ENCODE data around the gene CEMIP2.
"Not testable (repeated sequence)": the region's sequence is repeated elsewhere in the genome, so short reads cannot be mapped to it uniquely, and the experiment has no call there.

The CEMIP2 gene, protein sequence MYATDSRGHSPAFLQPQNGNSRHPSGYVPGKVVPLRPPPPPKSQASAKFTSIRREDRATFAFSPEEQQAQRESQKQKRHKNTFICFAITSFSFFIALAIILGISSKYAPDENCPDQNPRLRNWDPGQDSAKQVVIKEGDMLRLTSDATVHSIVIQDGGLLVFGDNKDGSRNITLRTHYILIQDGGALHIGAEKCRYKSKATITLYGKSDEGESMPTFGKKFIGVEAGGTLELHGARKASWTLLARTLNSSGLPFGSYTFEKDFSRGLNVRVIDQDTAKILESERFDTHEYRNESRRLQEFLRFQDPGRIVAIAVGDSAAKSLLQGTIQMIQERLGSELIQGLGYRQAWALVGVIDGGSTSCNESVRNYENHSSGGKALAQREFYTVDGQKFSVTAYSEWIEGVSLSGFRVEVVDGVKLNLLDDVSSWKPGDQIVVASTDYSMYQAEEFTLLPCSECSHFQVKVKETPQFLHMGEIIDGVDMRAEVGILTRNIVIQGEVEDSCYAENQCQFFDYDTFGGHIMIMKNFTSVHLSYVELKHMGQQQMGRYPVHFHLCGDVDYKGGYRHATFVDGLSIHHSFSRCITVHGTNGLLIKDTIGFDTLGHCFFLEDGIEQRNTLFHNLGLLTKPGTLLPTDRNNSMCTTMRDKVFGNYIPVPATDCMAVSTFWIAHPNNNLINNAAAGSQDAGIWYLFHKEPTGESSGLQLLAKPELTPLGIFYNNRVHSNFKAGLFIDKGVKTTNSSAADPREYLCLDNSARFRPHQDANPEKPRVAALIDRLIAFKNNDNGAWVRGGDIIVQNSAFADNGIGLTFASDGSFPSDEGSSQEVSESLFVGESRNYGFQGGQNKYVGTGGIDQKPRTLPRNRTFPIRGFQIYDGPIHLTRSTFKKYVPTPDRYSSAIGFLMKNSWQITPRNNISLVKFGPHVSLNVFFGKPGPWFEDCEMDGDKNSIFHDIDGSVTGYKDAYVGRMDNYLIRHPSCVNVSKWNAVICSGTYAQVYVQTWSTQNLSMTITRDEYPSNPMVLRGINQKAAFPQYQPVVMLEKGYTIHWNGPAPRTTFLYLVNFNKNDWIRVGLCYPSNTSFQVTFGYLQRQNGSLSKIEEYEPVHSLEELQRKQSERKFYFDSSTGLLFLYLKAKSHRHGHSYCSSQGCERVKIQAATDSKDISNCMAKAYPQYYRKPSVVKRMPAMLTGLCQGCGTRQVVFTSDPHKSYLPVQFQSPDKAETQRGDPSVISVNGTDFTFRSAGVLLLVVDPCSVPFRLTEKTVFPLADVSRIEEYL (N-terminal part only)

GRCh38 chr9:71768388-71769174 lies at the start of gene CEMIP2:
CEMIP2 (minus strand) TSS chr9:71768513; CDS start chr9:71750373, 18,140 bp downstream.
- DNase-seq: peak; percentile 1 to 73

GRCh38 chr9:71816916-71817451 lies 48.7 kb upstream of the CEMIP2 start:
- DNase-seq: no peak

DNA sequence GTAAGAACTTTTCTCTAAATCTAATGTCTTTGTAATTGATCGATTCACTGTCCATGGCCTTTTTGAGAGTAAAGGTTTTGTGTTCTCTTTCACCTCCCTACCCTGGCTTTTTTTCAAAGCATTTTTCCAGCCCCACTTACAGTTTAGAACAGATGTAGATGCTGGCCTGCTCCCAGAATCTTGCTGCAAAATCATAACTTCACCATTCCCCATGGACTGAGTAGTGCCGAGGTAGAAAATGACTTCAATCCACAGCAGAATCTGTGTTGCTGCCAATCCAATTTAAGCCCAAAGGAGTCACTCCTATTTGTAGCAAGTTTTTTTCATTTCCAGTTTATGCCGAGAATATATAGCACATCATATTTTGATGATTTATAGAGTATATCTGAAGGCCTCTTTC lies 46.5 kb upstream of the CEMIP2 start:
- DNase-seq: peak in 1 of 2 experiments; percentile 70

- DNase-seq: no peak
Measured at GRCh38 chr9:71814226-71814625, 45.9 kb upstream of the CEMIP2 start.

DNA sequence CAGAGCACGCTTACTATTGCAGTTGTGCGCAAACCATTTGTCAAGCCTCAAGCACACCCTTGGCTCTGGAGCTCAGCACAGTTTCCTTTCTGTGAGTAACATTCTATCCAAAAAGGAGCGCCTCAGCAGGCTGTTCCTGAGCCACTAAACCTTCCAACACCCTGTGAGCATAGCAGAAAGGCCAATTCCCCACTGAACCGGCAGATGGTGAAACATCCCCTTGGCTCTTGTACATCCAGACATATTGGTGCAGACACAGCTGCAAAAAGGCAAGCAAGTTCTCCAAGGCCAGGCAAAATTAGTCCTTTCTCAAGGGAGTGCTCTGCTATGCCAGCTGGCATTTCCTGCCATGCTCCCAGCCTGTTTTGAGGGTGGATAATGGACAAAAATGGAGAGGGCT lies 44.1 kb upstream of the CEMIP2 start:
- peak; percentile 70 to 88 for DNase-seq

- no peak for DNase-seq
Measured at GRCh38 chr9:71808068-71808467, 39.8 kb upstream of the CEMIP2 start.

DNA sequence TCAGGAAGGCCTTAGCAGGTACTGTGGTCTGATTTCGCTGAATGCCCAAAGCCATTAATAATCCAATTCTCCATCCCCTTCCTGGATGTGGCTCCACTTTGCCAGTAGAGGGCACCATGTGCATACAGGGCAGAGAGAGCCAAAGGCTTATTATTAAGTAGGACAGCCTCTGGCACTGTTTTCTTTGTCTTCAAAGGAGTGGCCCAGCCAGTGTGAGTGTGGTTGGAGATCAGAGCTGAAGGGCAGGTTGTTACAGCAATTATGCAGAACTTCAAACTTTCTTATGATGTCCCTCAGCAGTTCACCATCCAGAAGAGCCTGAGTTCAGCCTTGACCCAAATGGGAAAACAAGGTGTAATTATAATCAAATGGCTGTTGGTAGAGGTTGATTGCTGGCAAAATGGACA lies 38.6 kb upstream of the CEMIP2 start:
- DNase-seq: peak in 1 of 2 experiments; percentile 69

DNA sequence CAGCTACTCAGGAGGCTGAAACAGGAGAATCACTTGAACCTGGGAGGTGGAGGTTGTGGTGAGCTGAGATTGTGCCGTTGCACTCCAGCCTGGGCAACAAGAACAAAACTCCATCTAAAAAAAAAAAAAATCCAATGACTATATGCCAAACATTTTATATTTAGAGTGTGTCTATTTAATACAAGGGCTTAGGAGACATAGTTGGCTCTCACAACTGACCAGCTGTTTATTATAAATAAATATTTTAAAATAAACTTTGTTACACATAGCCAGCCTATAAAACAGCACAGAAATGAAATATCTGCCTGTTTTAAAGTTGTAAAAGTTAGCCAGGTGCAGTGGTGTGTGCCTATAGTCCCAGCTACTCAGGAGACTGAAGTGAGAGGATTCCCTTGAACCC lies 36.8 kb upstream of the CEMIP2 start:
- not testable (repeated sequence) for DNase-seq

GRCh38 chr9:71801826-71802225 lies 33.5 kb upstream of the CEMIP2 start:
- DNase-seq: no peak

- DNase-seq: no peak
Measured at GRCh38 chr9:71797266-71797665, 29.0 kb upstream of the CEMIP2 start.

- DNase-seq: no peak
Measured at GRCh38 chr9:71796100-71796767, 27.9 kb upstream of the CEMIP2 start.

DNA sequence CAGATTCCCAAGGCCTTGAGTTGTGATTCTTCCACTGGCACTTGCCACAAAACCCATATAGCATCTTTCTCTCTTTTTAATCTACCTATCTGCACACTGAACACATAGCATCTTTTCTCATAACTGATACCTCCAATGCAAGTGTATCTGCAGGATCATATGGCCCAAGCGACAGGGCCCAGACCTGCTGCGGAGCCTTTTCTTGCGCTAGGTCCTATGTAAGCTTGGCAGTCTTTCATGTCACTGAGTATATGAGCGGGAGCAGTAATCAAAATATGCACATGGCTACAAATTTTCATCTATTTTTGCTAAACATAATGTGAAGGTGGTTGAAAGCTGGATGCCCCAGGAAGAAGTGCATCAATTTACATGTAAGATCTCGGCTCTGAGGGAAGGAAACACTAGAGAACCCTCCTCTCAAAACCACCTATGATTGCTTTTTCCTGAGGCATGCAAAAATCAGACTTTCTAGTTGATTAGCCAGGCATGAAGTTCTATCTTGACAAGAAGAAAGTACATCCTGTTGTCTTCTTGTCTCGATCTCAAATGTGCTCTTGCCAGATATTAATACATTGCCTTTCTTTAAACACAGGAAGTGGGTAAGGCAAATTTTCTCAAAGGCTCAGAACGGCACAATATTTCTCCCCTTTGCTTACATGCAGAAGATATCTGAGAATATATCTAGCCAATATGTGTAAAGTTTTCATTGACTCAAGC lies 26.9 kb upstream of the CEMIP2 start:
- DNase-seq: no peak

DNA sequence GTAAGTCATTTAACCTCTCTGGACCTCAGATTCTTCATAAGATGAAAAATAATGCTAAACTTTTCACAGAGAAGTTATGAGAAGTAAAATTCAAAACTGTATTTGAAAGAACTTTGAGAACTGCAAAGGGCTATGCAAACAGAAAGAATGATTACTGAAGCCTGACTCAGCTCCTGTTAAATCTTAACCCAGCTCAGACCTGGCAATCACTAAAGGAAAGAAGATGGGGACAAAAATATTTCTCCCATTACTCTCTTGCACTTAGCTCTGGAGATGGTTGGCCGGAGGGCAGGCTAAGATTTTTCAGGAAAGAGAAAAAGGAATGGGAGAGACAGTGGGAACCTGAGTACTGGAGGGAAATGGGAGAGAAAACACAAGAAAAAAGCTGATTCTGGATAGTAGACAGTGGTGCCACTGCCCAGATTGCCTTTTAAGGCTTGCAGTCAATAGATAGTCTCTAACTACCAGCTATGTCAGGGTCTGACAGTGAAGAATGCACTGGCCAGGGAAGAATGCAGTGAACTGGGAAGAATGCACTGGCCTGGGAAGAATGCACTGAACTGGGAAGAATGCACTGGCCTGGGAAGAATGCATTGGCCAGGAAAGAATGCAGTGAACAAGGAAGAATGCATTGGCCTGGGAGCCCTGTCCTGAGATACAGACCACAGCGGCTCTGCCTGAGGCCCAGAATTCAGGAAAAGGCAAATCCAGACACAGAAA lies 25.2 kb upstream of the CEMIP2 start:
- no peak for DNase-seq

GRCh38 chr9:71791875-71792274 lies 23.6 kb upstream of the CEMIP2 start:
- no peak for DNase-seq

GRCh38 chr9:71790296-71790695 lies 22.0 kb upstream of the CEMIP2 start:
- no peak for DNase-seq

DNA sequence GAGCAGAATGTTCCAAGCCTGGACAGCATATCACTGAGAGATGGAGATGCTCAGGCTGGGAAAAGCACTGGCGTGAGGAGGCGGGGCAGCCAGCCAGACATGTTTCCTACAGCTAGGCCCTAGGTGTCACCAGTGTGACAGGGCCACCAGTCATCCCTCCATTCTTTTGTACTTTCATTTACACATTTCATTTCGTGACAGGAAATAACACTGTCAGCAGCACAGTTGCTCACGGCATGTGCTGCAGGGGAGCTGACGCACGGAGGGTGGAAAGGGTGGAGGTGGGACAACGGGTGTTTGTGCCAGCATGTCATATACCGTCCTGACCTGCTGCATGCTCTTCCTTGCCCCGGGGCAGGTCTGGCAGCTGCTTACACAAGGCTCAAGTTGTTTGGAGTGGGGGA lies 14.8 kb upstream of the CEMIP2 start:
- DNase-seq: no peak

DNA sequence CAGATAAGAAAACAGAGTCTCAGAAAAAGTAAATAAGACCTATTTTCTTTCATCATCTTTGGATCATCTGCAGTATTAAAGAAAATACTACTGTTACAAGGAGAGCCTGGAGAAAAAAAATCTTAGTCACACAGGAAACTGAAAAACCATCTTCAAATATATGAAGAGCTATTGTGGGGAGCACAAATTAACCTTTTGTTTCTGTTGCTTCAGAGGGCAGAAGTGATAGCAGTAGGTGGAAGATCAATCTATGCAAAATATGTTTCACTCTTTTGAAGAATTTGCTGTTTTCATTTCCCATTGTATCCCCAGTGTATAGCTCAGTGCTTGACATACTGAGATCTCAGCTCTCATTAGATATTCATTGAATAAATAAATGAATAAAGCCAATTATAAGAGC lies 13.1 kb upstream of the CEMIP2 start:
- no peak for DNase-seq

DNA sequence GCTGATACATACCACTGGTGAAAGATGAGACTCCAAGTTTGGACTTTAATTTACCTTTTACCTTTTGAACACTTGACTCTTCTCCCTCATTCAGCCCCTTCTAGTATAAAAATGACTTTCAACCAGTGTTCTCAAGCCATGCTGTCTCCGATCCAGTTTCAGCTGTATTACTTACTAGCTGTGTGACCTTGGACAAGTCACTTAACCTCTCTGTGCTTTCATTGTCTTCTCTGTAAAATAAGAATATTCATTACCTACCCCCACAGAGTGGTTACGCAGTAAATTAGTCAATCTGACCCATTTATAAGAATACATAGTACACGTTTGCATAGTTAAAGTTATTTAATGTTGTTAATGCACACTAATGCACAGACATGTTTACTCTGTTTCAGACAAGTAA lies 12.6 kb upstream of the CEMIP2 start:
- DNase-seq: no peak

GRCh38 chr9:71778085-71778484 lies 9.8 kb upstream of the CEMIP2 start:
- no peak for DNase-seq

GRCh38 chr9:71774920-71775319 lies 6.6 kb upstream of the CEMIP2 start:
- no peak for DNase-seq
